ENCODE results near the gene PPP2R5D. TPM values are rescaled to one million over a fixed set of nuclear protein-coding genes. Genes with fewer than 3 reads are reported as not detected.

The PPP2R5D gene
- total and polyA plus RNA-seq, 9 of the 15 experiments (the other 6 are each of a cell fraction or from before 2014, with no cell fraction given) = 1.3 to 96.1 (median 38.4) TPM

DNA sequence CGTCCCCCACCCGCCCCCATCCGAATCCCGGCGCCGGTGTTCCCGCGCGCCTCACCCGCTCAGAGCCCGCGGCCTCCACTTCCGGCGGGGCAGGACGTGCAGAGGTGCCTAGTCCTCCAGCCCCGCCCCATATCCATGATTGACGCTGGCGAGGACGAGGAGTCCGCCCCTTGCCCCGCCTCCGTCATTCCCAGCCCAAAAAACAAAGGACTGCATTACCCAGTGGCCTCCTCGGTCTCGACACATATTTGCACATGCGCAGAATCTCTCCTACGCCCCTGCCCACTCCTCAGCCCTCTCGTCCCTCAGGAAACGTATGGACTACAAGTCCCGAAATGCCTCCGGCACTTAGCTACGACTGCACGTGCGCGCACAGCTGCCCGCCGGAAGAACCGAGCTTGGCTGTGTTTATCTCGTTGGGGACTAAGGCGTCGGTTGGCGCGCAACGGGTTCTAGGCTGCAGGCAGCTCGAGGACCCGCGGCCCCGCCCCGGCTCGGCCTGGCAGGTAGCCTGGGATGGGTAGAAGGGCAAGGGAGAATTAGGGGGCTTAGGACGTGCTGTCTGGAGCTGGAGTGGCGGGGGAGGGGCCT is 29.6 kb downstream of the PPP2R5D start, which contains the start of the genes KLHDC3 and MEA1 (continued):
- TF ChIP-seq UBTF (IDR thresholded peaks at IDR 0.05; ENCODE audit: borderline replicate concordance in 1 of 2, low read depth in 2 of 2, low read length in 2 of 2) (peak in 1 of 2 experiments; percentile 32; a peak in 1 of 4 replicates), CEBPG (CRISPR knock-in tag; IDR thresholded peaks at IDR 0.05) (no peak), CEBPG (tag; conservative IDR thresholded peaks at IDR 0.05 in 1 of 2, IDR thresholded peaks at IDR 0.05 in 1 of 2) (no peak), RBBP5 (IDR thresholded peaks at IDR 0.05; ENCODE audit: borderline replicate concordance, insufficient read depth, low read length, poor library complexity, severe bottlenecking) (peak; percentile 70), ZNF24 (IDR thresholded peaks at IDR 0.05) (no peak), DPF2 (IDR thresholded peaks at IDR 0.05) (no peak), HDAC8 (tag; IDR thresholded peaks at IDR 0.05) (no peak), SAFB2 (IDR thresholded peaks at IDR 0.05; ENCODE audit: borderline replicate concordance, low read depth, low read length, severe bottlenecking) (no peak), MTA2 (IDR thresholded peaks at IDR 0.05; ENCODE audit: low read depth) (no peak), RREB1 (CRISPR knock-in tag; IDR thresholded peaks at IDR 0.05) (0 out of 2 replicates have a peak, but pooled peaks have one; percentile 54), MYBL2 (IDR thresholded peaks at IDR 0.05; ENCODE audit: low read depth) (no peak), MYBL2 (CRISPR knock-in tag; IDR thresholded peaks at IDR 0.05; ENCODE audit: borderline replicate concordance) (no peak), CHD2 (IDR thresholded peaks at IDR 0.05; ENCODE audit: low read depth, low read length) (peak; percentile 11), SRF (CRISPR knock-in tag; IDR thresholded peaks at IDR 0.05) (peak in 1 of 2 experiments; percentile 58; a peak in 1 of 4 replicates), PCBP1 (IDR thresholded peaks at IDR 0.05; ENCODE audit: low read depth, low read length, poor library complexity, severe bottlenecking) (peak; percentile 42)
- TF ChIP-seq, protein P1, sequence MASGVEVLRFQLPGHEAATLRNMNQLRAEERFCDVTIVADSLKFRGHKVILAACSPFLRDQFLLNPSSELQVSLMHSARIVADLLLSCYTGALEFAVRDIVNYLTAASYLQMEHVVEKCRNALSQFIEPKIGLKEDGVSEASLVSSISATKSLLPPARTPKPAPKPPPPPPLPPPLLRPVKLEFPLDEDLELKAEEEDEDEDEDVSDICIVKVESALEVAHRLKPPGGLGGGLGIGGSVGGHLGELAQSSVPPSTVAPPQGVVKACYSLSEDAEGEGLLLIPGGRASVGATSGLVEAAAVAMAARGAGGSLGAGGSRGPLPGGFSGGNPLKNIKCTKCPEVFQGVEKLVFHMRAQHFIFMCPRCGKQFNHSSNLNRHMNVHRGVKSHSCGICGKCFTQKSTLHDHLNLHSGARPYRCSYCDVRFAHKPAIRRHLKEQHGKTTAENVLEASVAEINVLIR (CRISPR knock-in tag; IDR thresholded peaks at IDR 0.05) = peak; percentile 67

Data from K562 (cell line).